Endothelial cell of umbilical vein (primary cell): ENCODE data around the gene ARHGAP10. TPM values are rescaled to one million over a fixed set of nuclear protein-coding genes. Genes with fewer than 3 reads are reported as not detected.

Experiments
- BruUV-seq: library from RNA; stranded (reverse); fragments of 400-500 nt; replicated peaks from 2 replicates; lab custom pipeline; 2021; lab: Mats Ljungman, UMichigan
- CTCF ChIA-PET: fragments of 300-600, 350-600 bp; sonication (Branson Sonifier 250); formaldehyde crosslinking; loops from one replicate; lab custom pipeline; 2021; ENCODE audit warnings: antibody characterized with exemption, inconsistent platforms; lab: Charles Lee
- POLR2A ChIA-PET: fragments of 300-600, 350-600 bp; sonication (Branson Sonifier 250); formaldehyde crosslinking; loops from one replicate; lab custom pipeline; 2021; ENCODE audit warnings: antibody characterized with exemption, inconsistent platforms; lab: Charles Lee
- DNase-seq: peaks from one replicate; pipeline ENCODE4 v3.0.0-alpha.2; 2011; ENCODE audit warnings: low read depth, low spot score
- FAIRE-seq: peaks from 2 replicates; lab custom pipeline; 2011; peaks lifted over from hg19 to GRCh38; lab: Jason Lieb, UNC
- H2AFZ ChIP-seq: 2 replicates; pipeline ENCODE4 v1.6.0; 2012; ENCODE audit warnings: low read depth, low read length, control low read depth, inconsistent platforms
- H3K27ac ChIP-seq: 2 replicates; pipeline ENCODE4 v1.5.1; 2011; ENCODE audit warnings: low read depth, mild to moderate bottlenecking, control low read depth, low read length, moderate library complexity; ENCODE audit not compliant: insufficient read depth
- H3K27me3 ChIP-seq, 2 experiments: 2 replicates each; pipeline versions ENCODE4 v1.6.0 to v1.6.1; 2011; ENCODE audit warnings: low read length in 2 of 2, mixed read lengths in 1 of 2; ENCODE audit not compliant: control insufficient read depth in 2 of 2, insufficient read depth in 2 of 2
- H3K36me3 ChIP-seq, 2 experiments: 2 replicates in 1 of 2; 3 replicates in 1 of 2; pipeline ENCODE4 v1.5.1; 2011; ENCODE audit warnings: low read length in 2 of 2, mild to moderate bottlenecking in 1 of 2, moderate library complexity in 1 of 2; ENCODE audit not compliant: control insufficient read depth in 2 of 2, insufficient read depth in 2 of 2; ENCODE audit errors: extremely low read depth in 1 of 2
- H3K4me1 ChIP-seq: 3 replicates; pipeline ENCODE4 v1.5.1; 2011; ENCODE audit warnings: mild to moderate bottlenecking, low read length; ENCODE audit not compliant: control insufficient read depth, insufficient read depth; ENCODE audit errors: extremely low read depth
- H3K4me2 ChIP-seq: 2 replicates; pipeline ENCODE4 v1.6.1; 2011; ENCODE audit warnings: low read length, control low read depth, mixed read lengths; ENCODE audit not compliant: insufficient read depth
- H3K4me3 ChIP-seq, 3 experiments: fragments of 200-600 bp in 1 of 3; sonication (generic), shearing (Covaris generic) in 1 of 3; replicated peaks in 1 of 3; 2 replicates each; pipeline ENCODE4 v1.5.1; 2011 to 2016; ENCODE audit warnings: control low read depth in 3 of 3, low read length in 3 of 3, mild to moderate bottlenecking in 2 of 3, inconsistent platforms in 1 of 3, low read depth in 1 of 3, moderate library complexity in 1 of 3; ENCODE audit not compliant: insufficient read depth in 1 of 3
- H3K79me2 ChIP-seq: 2 replicates; pipeline ENCODE4 v1.6.0; 2012; ENCODE audit warnings: low read length, inconsistent platforms; ENCODE audit not compliant: control insufficient read depth, insufficient read depth
- H3K9ac ChIP-seq: replicated peaks from 2 replicates; pipeline ENCODE3; 2011; ENCODE audit warnings: low read length, control low read depth; ENCODE audit not compliant: insufficient read depth; ENCODE audit errors: extremely low read depth
- H3K9me1 ChIP-seq: replicated peaks from 3 replicates; pipeline ENCODE4 v1.6.0; 2011; ENCODE audit warnings: mild to moderate bottlenecking, low read length; ENCODE audit not compliant: control insufficient read depth, insufficient read depth; ENCODE audit errors: extremely low read depth
- H3K9me3 ChIP-seq: replicated peaks from 2 replicates; pipeline ENCODE4 v1.5.1; 2012; ENCODE audit warnings: low read length, inconsistent platforms; ENCODE audit not compliant: control insufficient read depth, insufficient read depth
- H4K20me1 ChIP-seq: replicated peaks from 2 replicates; pipeline ENCODE3; 2011; ENCODE audit warnings: mild to moderate bottlenecking, low read length; ENCODE audit not compliant: control insufficient read depth, insufficient read depth; ENCODE audit errors: extremely low read depth
- CTCF ChIP-seq, 2 donors: IDR thresholded peaks; 1 replicate in 1 of 2; 2 replicates in 1 of 2; pipeline ENCODE4 v1.5.1; 2011; ENCODE audit warnings: low read length in 2 of 2, mild to moderate bottlenecking in 2 of 2, moderate library complexity in 2 of 2, control low read depth in 1 of 2, inconsistent platforms in 1 of 2, low read depth in 1 of 2; ENCODE audit not compliant: insufficient read depth in 1 of 2; ENCODE audit errors: extremely low read depth in 1 of 2
- EZH2 ChIP-seq: IDR thresholded peaks from 2 replicates; pipeline ENCODE4 v1.6.1; 2012; ENCODE audit warnings: borderline replicate concordance, low read depth, mild to moderate bottlenecking, moderate library complexity, low read length, inconsistent platforms; ENCODE audit not compliant: severe bottlenecking
- FOS ChIP-seq: IDR thresholded peaks from 2 replicates; pipeline ENCODE4 v1.6.1; 2011; ENCODE audit warnings: mild to moderate bottlenecking, low read length, moderate library complexity, borderline replicate concordance; ENCODE audit not compliant: insufficient read depth
- GATA2 ChIP-seq: IDR thresholded peaks from 2 replicates; pipeline ENCODE4 v1.7.0; 2011; ENCODE audit warnings: low read depth, mild to moderate bottlenecking, moderate library complexity, mixed read lengths, low read length; ENCODE audit not compliant: insufficient read length, insufficient read depth
- JUN ChIP-seq: IDR thresholded peaks from 2 replicates; pipeline ENCODE4 v1.6.1; 2011; ENCODE audit warnings: borderline replicate concordance, low read depth; ENCODE audit not compliant: insufficient read length, insufficient read depth
- MAX ChIP-seq: IDR thresholded peaks from 2 replicates; pipeline ENCODE4 v1.6.1; 2011; ENCODE audit not compliant: insufficient read depth, insufficient read length
- MYC ChIP-seq: IDR thresholded peaks from one replicate; pipeline ENCODE4 v1.6.1; 2011; ENCODE audit warnings: mild to moderate bottlenecking, low read depth, low read length
- POLR2A ChIP-seq: IDR thresholded peaks from 2 replicates; pipeline ENCODE4 v1.6.1; 2012; ENCODE audit warnings: low read depth, mild to moderate bottlenecking, control low read depth, low read length
- POLR2AphosphoS5 ChIP-seq: IDR thresholded peaks from 2 replicates; pipeline ENCODE4 v1.6.1; 2012; ENCODE audit warnings: low read depth, mild to moderate bottlenecking, control low read depth, low read length, moderate library complexity; ENCODE audit not compliant: insufficient read depth
- dilution Hi-C: fragments of 300-500 bp; cut with MboI; formaldehyde crosslinking; loops from one replicate; pipeline ENCODE4 v1.15.0; 2019; ENCODE audit warnings: low sequenced_read_pairs; ENCODE audit not compliant: extremely low pct_ligation_motif_present
- intact Hi-C: fragments of 100-400 bp; cut with micrococcal nuclease; formaldehyde crosslinking; loops from one replicate; pipeline ENCODE4 v1.10.0; 2022
- polyA plus RNA-seq, 4 experiments: library from polyadenylated mRNA; depleted of rRNA in 3 of 4; stranded (reverse) in 3 of 4; unstranded in 1 of 4; fragments of >200 nt; gene quantifications; 2 replicates each; pipeline versions ENCODE4 v1.2.1 to v1.2.3, GENCODE V29; 2011 to 2012; ENCODE audit warnings: missing spikeins in 1 of 4
- total RNA-seq: library from RNA; stranded (reverse); gene quantifications from 2 replicates; pipeline ENCODE4 v1.2.3, GENCODE V29; 2021

The ARHGAP10 gene
- total and polyA plus RNA-seq, 2 donors (not counting 3 experiments of a cell fraction or from before 2014, with no cell fraction given) = 20.4 to 36.7 TPM

- TF ChIP-seq JUN (no peak), GATA2 (no peak), CTCF (IDR thresholded peaks at IDR 0.05; ENCODE audit: extremely low read depth in 1 of 2, insufficient read depth in 1 of 2, low read depth in 1 of 2, low read length in 2 of 2) (no peak), FOS (no peak), MYC (no peak), POLR2AphosphoS5 (no peak), MAX (no peak), EZH2 (no peak), POLR2A (no peak)
- BruUV-seq = no TSS peak
- H3K9me3 ChIP-seq = no peaks in the 10 kb centered on the region
- H3K9ac ChIP-seq = no peak overlapping the region
- H2AFZ ChIP-seq = no peak overlapping the region
- H3K36me3 ChIP-seq = no peaks in the 10 kb centered on the region
- H3K27ac ChIP-seq = no peak overlapping the region
- H3K4me3 ChIP-seq = no peak overlapping the region
- H4K20me1 ChIP-seq = no peaks in the 10 kb centered on the region
- H3K79me2 ChIP-seq = peaks cover 34% of the 10 kb centered on the region
- dilution Hi-C loops = no loop called here
- no peak overlapping the region for H3K4me2 ChIP-seq
- intact Hi-C loops = no loop called here
- ChIA-PET POLR2A (no interaction called here), CTCF (interaction anchor here (0.6 to 2.3 kb wide), 5 partner anchors 10 to 77 kb away, joined by 3 to 15 read pairs (median 4); no protein-coding TSS in a partner anchor)
- no peaks in the 10 kb centered on the region for H3K4me1 ChIP-seq
- FAIRE-seq = no peak
- DNase-seq = no peak
- H3K27me3 ChIP-seq = no peaks in the 10 kb centered on the region
- no peaks in the 10 kb centered on the region for H3K9me1 ChIP-seq
Measured at GRCh38 chr4:147789596-147789995, 57.7 kb downstream of the ARHGAP10 start.
